ENCODE measurements around the gene ACSS1.

ACSS1 gene

GRCh38 chr20:25046181-25046641, 11.7 kb downstream of the ACSS1 start:
- DNase-seq: peak; percentile 31

GRCh38 chr20:25045343-25045712, 12.6 kb downstream of the ACSS1 start:
- peak; percentile 26 for DNase-seq

- DNase-seq: peak; percentile 5
These were observed 13.1 kb downstream of the ACSS1 start for GRCh38 chr20:25044660-25045342.

GRCh38 chr20:25044261-25044560, 13.7 kb downstream of the ACSS1 start:
- DNase-seq: peak; percentile 13

GRCh38 chr20:25043499-25044260, 14.3 kb downstream of the ACSS1 start:
- DNase-seq: peak; percentile 28

GRCh38 chr20:25042531-25043498, 15.1 kb downstream of the ACSS1 start:
- DNase-seq: peak; percentile 47

GRCh38 chr20:25041813-25042530, 16.0 kb downstream of the ACSS1 start:
- DNase-seq: peak; percentile 9

- DNase-seq: peak; percentile 64
These were observed 17.5 kb downstream of the ACSS1 start for GRCh38 chr20:25040438-25040831.

- peak; percentile 83 for DNase-seq
These were observed 18.1 kb downstream of the ACSS1 start for GRCh38 chr20:25039697-25040437.

- no peak for DNase-seq
These were observed 19.3 kb downstream of the ACSS1 start for GRCh38 chr20:25038591-25039015.

GRCh38 chr20:25038103-25038410, 19.9 kb downstream of the ACSS1 start:
- DNase-seq: peak; percentile 11

GRCh38 chr20:25037288-25038102, 20.4 kb downstream of the ACSS1 start:
- peak; percentile 13 for DNase-seq

- DNase-seq: peak; percentile 17
These were observed 21.5 kb downstream of the ACSS1 start for GRCh38 chr20:25036331-25036936.

- DNase-seq: no peak
These were observed 22.0 kb downstream of the ACSS1 start for GRCh38 chr20:25035921-25036320.

- peak; percentile 13 for DNase-seq
These were observed 24.0 kb downstream of the ACSS1 start for GRCh38 chr20:25033924-25034300.

GRCh38 chr20:25033265-25033923, 24.5 kb downstream of the ACSS1 start:
- DNase-seq: no peak

- peak; percentile 71 for DNase-seq
These were observed 25.3 kb downstream of the ACSS1 start for GRCh38 chr20:25032478-25033264.

GRCh38 chr20:25032065-25032477, 25.9 kb downstream of the ACSS1 start:
- DNase-seq: peak; percentile 14

GRCh38 chr20:25031241-25031640, 26.7 kb downstream of the ACSS1 start:
- no peak for DNase-seq

Data from left hindlimb (tissue), 1 donor.